Measurements from ENCODE around the gene NMB.
"Not testable (repeated sequence)": the region's sequence is repeated elsewhere in the genome, so short reads cannot be mapped to it uniquely, and the experiment has no call there.

NMB gene, protein sequence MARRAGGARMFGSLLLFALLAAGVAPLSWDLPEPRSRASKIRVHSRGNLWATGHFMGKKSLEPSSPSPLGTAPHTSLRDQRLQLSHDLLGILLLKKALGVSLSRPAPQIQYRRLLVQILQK

GRCh38 chr15:84658080-84658787 lies at the start of gene NMB:
TSS of gene NMB (minus strand) at chr15:84658199. CDS start at chr15:84658152, 47 bp downstream.
- DNase-seq = peak; percentile 72 to 77

DNA sequence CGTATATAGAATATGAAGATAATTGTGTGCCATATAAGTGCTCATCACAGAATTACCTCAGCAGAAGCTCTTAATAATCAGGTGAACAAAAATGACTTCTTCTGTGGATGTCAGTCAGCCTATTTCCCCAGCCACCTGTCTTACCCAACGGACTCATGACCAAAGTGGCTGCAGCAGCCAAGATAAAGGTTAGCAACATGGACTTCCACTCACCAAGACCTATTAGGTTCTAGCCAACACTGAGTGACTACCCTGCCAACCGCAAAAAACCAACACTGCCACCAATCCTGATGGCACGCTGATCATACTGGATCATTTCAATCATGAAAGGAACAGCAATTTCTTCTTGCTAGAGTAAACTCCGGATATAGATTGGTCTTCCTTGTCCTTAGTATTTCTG lies 45.8 kb upstream of the NMB start:
- no peak for DNase-seq

- no peak for DNase-seq
Measured at GRCh38 chr15:84702961-84703482, 45.0 kb upstream of the NMB start.

DNA sequence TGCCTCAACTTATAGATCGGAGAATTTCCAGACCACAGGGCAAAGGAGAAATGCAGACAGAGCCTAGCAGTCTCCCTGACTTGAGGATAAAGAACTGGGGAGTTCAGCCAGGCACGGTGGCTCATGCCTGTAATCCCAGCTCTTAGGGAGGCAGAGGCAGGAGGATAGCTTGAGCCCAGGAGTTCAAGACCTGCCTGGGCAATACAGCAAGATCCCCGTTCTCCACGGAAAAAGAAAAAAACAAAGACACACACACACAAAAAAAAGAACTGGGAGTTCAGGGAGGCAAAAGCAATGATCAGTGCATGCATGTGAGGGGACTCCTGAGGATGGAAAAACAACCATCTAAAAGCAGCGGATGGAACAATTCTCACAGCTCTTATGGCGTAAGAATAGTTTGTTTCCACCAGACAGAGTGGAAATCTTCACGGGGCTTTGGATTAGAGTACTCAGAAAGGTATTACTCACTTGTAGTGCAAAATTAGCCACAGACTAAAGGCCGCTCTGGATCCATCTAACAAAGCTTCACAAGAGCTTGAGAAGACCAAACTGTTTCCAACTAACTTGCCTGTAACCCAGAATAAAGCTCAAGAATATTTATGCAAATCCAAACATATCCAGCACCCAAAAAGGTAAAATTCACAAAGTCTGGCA lies 41.7 kb upstream of the NMB start:
- DNase-seq = no peak

- DNase-seq = no peak
Measured at GRCh38 chr15:84697236-84697990, 39.4 kb upstream of the NMB start.

GRCh38 chr15:84696757-84697156 lies 38.8 kb upstream of the NMB start:
- DNase-seq = no peak

- no peak for DNase-seq
Measured at GRCh38 chr15:84690342-84690741, 32.3 kb upstream of the NMB start.

DNA sequence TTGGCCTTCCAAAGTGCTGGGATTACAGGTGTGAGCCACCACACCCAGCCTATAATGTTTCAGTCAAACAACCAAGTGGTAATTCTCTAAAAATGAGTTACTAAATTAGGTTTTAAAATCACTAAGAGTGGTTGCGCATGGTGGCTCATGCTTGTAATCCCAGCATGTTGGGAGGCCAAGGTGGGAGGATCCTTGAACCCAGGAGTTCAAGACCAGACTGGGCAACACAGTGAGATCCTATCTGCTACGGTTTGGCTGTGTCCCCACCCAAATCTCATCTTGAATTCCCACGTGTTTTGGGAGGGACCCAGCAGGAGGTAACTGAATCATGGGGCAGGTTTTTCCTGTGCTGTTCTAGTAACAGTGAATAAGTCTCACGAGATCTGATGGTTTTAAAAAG lies 31.9 kb upstream of the NMB start:
- no peak for DNase-seq

DNA sequence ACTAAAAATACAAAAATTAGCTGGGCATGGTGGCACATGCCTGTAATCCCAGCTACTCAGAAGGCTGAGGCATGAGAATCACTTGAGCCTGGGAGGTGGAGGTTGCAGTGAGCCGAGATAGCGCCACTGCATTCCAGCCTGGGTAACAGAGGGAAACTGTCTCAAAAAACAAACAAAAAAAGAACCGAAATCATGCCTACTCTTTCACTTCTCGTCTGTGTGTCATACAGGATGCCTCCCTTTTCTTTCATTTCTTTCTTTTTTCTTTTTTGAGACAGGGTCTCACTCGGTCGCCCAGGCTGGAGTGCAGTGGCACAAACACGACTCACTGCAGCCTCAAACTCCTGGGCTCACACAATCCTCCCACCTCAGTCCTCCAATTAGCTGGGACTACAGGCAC lies 28.4 kb upstream of the NMB start:
- not testable (repeated sequence) for DNase-seq

- DNase-seq = no peak
Measured at GRCh38 chr15:84685304-84685703, 27.3 kb upstream of the NMB start.

- DNase-seq = no peak
Measured at GRCh38 chr15:84684092-84684491, 26.1 kb upstream of the NMB start.

- peak; percentile 45 to 47 for DNase-seq
Measured at GRCh38 chr15:84681831-84682230, 23.8 kb upstream of the NMB start.

- no peak for DNase-seq
Measured at GRCh38 chr15:84671211-84671610, 13.2 kb upstream of the NMB start.

DNA sequence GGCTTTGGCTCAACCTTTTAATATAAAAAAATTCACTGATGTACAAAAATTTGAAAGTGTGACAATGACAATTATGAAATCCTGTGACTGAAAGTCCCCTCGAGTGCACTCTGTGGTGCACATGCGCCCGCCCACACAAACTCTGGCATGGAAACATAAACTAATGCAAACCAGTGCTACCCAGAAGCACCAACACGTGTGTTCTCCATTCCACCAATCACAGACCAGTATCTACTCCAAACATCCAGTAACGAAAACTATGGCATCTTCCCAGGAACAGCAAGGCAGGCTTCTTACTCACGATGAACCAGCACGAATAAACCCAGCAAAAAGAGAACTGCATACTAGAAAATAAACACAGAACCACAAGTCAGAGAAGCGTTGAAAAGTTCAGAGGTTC lies 11.7 kb upstream of the NMB start:
- DNase-seq = peak; percentile 21 to 35

- no peak for DNase-seq
Measured at GRCh38 chr15:84668221-84668982, 10.4 kb upstream of the NMB start.

DNA sequence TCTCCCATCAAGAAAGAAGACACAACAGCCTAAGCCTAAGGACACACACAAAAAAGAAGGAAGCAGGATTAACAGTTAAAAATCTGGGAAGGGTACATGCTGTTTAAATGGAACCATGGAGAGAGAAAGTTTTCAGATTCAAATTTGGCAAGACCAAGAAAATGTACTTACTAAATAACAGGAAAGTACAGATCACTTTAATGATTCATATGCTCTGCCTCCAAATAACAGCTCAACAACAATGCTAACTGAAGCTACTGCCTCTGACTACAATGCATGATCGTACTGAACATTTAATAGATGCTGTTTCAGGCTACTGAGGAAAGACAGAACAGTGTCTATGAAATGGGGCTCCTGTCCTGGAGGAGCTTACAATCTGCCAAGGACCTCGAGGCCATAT lies 8.4 kb upstream of the NMB start:
- DNase-seq = no peak

GRCh38 chr15:84661001-84661400 lies 3.0 kb upstream of the NMB start:
- DNase-seq = no peak

GRCh38 chr15:84659904-84660781 lies 2.1 kb upstream of the NMB start:
- DNase-seq = no peak

DNA sequence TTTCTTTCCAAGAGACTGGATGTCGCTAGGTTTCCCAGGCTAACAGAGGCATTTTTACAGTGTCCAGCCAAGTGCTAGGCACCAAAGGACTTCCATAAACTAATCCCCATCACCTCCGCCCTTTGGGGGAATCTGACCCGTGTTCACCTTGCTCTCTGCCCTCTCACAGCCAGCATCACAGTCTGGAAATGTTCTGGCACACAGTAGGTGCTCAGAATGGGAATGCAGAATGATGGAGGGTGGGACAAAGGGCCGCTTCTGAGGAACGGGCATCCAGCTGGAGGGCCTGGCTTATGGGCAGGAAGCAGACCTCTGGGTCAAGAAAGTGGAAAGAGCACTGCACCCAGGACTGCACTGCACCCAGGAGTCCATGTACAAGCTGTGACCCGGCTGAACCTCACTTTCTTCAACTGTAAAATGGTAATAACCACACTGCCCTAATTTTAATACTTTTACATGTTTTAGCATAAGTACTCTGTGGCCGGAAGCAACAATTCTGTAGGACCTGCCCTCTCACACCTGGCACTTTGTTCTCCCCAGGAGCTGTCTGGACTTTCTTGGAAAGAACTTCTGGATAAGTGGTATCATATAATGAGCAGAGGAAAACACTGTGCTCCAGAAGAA lies 901 bp upstream of the NMB start:
- DNase-seq = no peak

DNA sequence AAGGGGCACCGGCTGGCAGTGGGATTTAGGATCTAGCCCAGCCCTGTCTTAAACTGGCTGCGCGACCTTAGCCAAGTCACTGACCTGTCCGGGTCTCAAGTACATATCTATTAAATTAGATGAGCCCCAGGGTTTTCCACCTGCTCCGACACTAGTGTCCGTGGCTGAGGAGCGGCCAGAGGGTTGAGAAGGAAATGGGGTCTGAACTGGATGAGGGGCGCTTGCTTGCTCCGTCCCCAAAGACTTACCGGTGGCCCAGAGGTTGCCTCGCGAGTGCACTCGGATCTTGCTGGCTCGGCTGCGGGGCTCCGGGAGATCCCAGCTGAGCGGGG lies 285 bp downstream of the NMB start:
- DNase-seq = no peak

DNA sequence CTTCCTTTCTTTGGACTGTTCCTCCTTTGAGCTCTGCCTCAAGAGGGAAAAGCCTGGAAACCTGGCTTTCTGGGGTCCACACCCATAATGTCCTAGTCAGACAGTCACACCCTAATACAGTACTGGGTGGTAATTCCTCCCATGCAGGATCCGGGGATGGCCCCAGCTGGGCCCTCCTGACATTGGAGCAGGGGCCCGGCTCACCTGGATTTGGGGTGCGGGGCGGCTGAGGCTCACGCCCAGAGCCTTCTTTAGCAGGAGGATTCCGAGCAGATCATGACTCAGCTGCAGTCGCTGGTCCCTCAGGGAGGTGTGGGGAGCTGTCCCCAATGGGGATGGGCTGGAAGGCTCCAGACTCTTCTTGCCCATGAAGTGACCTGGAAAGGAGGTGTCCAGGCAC lies 1.0 kb downstream of the NMB start:
- DNase-seq = no peak
